HG03196 (cell line): ENCODE results near the gene CD74.
"Not testable (repeated sequence)": the region's sequence is repeated elsewhere in the genome, so short reads cannot be mapped to it uniquely, and the experiment has no call there.

ENCODE experiments used
- ATAC-seq: cut with Tn5 transposase; IDR thresholded peaks from one replicate; pipeline ENCODE4 v1.9.1; 2021; ENCODE audit not compliant: unreplicated experiment

Gene CD74

DNA sequence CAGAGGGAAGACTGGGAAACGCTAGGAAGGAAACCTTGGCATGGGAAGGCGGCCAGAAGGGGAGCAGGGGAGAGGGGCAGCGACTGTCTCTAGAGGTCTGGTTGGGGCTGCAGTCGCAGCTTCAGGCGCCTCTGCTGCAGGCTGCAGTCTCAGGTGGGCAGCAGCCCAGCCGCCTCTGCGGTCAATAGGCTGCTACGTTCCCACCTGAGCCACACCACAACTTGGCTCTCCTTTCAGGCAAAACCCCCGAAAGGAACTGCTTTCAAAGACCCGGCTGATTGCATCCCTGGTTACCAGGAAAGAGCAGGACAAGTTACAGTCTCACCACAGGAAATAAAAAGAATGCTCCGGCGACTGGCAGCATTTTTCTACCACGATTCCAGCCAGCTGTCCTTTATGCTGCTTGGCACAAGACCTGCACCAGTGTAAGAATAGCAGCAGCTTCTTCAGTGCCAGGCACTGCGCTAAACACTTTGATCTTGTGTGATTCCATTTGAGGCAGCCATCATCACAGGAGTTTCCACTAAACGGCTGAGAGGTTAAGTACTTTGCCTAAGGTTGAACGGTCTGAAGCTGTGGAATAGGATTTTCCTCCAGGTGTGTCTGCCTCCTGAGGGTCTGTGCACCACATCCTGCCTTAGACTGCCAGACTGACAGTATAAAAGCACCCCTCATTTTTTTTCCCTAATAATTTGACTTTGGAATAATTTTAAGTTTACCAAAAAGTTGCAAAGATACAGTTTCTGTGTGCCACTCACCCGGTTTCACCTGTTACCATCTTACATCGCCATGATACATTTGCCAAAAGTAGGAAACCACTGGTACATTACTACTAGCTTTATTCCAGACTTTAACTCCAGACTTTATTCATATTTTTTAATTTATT, 29.3 kb upstream of the CD74 start:
- ATAC-seq, result no peak

DNA sequence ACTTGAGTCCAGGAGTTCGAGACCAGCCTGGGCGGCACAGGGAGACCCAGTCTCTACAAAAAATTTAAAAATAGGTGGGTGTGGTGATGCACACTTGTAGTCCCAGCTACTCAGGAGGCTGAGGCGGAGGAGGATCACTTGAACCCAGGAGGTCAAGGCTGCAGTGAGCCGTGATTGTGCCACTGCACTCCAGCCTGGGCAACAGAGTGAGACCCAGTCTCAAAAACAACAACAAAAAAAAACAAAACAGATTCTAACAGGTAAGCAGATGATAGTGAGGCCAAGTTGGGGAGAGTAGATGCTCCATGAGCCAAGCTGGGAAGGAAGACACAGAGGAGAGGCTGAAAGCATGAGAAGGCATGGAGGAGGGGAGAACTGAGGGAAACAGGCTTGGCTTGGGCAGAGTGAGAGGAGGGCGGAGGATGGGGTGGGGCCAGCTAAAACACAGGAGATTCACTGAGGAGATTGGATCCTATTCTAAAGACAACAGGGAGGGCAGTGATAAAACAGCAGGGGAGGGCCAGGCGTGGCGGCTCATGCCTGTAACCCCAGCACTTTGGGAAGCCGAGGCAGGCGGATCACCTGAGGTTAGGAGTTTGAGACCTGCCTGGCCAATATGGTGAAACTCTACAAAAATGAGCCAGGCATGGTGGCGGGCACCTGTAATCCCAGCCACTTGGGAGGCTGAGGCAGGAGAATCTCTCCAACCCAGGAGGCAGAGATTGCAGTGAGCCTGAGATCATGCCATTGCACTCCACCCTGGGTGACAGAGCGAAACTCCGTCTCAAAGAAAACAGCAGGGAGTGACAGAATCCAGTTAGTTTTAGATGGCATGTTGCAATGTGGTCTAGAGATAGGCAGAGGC, 28.5 kb upstream of the CD74 start:
- ATAC-seq, result no peak

DNA sequence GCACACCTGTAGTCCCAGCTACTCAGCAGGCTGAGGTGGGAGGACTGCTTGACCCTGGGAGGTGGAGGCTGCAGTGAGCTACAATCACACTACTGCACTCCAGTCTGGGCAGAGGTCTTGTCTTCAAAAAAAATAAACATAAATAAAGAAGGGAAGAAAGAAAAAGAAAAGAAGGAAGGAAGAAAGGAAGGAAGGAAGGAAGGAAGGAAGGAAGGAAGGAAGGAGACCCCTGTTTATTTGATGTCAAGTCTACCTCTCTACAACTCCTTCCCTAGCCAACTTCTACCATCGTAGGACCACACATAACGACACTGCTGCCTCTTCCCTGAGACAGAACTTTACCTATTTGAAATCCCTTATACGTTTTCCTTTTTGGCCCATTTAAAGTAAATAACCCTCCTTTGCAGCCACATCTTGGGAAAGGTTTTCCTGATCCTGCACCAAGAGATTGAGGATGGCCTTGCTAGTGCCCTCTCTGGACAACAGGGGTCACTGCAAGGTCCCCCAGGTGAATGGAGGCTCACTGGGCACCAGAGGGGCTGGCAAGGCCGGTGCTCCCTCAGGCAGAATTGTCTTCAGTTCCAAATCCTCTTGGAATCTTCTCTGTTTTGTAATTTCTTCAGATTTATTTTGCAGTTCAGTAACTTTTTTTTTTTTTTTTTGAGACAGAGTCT, 26.3 kb upstream of the CD74 start:
- ATAC-seq, result no peak

DNA sequence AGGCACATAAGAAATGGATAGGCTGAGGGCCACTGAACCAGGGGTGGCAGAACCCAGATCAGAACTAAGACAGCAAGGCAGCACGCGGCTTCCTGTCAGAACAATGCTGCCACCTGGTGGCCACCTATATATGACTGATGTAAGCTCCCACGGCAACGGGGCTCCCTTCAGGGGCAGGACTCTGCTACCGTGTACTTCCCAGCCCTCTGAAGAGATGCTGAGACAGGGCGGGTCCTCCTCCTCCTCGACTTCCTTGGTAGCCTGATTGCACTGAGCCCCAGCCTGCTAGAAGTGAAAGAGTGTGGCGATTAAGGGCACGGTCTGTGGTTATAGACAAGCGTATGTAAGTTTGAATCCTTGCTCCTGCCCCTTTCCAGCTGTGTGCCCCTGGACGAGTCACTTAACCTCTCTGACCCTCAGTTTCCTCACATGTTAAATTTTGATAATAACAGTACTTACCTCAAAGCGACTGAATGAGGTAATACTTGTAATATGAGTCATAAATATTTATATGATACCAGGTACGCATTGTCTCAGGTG, 23.5 kb upstream of the CD74 start:
- ATAC-seq, result peak; percentile 88

DNA sequence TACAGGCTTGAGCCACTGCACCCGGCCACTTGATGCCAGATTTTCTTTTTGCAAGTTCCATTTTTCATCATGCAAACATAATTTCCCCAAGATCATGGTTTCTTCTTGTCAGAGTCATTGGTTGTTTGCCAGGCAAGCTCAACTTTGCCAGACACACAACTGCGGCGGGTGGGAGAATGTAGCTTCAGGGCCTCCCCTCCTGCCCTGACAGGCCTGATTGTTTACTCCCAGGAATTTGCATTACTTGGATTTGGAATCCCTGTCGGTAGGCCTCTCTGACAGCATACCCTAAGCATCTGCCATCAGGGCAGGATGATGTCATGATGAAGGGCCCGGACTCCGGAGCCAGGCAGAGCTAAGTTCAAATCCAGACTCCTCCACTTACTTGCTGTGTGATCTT, 21.8 kb upstream of the CD74 start:
- no peak for ATAC-seq

DNA sequence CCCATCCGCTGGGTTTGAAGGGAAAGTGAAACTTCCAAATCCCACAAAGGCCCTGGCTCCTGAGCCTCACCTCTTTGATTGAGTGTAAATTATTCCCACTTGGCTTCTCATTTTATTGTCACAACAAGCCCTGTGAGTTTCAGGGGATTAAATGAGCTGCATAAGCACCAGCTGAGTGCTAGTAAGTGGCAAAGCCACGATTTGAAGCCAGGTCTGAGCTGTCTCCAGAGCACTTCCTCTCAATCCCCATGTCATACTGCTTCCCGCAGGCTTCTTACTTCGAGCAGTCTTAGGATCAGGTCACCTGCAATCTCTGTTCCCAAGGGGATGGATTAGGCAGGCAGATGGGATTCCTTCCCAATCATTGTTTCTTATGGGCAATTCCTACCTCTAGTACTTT, 18.9 kb upstream of the CD74 start:
- ATAC-seq, result no peak

DNA sequence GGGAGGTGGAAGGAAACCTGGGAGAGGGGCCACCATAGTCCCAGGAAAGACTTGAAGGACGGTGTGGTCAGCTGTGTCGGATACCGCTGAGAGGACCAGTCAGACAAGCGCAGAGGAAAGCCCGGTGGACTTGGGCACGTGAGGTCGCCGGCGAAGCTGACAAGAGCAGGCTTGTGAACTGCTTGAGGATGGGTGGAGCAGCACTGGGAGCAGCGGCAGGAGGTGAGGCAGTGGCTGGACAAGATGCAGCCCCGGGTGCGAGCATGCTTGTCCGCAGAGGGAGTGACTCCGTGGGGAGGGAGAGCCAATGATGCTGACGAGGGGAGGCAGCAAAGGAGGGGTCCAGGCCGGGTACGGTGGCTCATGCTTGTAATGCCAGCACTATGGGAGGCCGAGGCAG, 18.3 kb upstream of the CD74 start:
- no peak for ATAC-seq

DNA sequence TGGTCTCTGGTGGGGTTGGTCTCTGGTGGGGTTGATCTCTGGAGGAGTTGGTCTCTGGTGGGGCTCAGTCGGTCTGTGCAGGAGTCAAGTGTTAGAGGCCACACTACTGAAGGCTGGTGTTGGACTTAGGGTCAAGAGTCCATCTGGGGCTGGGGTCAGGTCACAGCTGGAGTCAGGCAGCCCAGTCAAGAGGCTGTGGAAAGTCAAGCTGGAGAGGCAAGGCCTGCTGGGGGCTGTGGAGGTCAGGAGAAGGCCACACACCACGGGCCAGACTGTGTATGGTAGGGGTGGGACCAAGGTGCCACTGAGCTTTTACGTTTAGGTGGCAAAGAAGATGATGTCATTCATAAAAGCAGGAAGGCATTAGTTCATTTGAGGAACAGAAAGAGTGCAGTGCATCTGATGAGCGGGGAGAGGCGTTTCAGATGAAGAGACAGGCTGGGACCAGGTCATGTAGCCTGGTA, 16.7 kb upstream of the CD74 start:
- ATAC-seq, result no peak

DNA sequence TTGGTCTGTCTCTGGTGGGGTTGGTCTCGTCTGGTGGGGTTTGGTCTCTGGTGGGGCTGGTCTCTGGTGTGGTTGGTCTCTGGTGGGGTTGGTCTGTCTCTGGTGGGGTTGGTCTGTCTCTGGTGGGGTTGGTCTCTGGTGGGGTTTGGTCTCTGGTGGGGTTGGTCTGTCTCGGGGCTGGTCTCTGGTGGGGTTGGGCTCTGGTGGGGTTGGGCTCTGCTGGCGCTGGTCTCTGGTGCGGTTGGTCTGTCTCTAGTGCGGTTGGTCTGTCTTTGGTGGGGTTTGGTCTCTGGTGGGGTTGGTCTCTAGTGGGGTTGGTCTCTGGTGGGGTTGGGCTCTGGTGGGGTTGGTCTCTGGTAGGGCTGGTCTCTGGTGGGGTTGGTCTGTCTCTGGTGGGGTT, 16.3 kb upstream of the CD74 start:
- ATAC-seq, result no peak

DNA sequence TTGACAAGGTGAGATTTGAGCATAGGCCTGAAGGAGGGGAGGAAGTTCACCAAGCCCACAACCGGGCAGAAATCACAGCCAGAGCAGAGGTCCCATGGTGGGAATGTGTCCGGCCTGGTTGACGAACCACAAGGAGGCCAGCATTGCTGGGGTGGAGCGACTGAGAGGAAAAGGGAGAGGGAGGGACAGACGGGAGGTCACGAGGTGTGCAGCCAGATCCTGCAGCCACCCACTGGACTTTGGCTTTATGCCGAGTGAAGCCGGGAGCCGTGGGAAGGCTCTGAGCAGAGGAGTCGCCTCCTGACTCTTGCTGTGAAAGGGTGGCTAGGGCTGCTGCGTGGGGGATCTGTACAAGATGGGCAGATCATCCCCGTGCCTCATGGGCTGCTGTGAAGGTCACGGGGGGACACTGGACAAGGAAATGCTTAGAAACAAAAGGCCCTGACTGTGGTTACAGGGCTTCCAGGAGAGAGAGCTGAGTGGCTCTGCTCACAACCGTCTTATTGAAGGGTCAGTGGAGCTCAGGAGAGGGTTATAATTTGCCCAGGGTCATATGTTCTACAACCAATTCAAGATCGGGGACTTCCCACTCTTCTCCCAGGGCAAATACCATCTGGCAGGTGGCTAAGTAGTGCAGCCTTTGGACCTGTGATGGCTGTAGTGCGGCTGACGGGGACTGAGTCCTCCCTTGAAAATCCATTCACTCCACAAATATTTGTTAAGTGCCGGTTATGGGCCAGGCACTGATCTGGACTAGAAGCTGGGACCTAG, 15.6 kb upstream of the CD74 start:
- ATAC-seq, result no peak

DNA sequence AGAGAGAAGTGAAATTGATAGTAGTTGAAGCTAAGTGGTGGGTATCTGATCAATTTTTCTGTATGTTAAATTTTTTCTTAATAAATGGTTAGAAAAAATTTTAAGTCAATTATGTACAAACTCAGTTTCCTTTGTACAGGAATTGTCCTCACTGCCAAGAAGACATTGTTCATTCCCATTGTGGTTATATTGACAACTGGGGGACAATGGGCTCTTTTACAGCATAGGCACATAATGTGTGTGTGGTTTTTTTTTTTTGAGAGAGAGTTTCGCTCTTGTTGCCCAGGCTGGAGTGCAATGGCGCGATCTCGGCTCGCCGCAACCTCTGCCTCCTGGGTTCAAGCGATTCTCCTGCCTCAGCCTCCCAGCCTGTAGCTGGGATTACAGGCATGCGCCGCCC, 13.5 kb upstream of the CD74 start:
- ATAC-seq, result not testable (repeated sequence)

DNA sequence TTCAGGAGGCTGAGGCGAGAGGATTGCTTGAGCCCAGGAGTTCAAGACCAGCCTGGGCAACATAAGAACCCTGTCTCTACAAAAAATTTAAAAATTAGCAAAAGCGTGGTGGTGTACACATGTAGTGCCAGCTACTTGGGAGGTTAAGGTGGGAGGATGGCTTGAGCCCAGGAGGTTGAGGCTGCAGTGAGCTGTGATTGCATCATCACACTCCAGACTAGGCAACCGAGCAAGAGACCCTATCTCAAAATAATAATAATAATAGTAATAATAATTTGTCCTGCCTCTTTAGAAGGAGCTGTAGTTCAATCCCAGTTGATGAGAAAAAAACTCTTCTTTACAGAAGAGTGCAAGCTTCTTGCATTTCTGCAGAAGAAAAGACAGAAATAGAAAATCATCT, 10.0 kb upstream of the CD74 start:
- no peak for ATAC-seq

DNA sequence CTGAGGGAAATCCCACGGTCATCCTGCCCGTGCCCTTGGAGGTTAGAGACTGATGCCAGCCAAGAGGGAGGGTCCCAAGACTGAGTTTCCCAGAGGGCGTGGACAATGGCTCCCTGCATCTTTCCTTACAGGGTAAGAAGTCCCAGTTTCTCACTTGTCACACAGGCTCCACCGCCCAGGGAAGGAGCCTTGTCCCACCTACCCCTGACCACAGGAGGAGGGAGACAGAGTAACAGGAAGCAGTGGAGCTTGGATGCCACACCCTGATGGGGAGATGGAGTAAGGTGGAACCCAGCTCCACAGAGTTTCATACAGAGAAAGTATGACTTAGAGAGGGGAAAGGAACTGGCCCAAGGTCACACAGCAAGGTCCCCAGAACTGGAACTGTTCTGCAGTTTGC, 9.4 kb upstream of the CD74 start:
- no peak for ATAC-seq

DNA sequence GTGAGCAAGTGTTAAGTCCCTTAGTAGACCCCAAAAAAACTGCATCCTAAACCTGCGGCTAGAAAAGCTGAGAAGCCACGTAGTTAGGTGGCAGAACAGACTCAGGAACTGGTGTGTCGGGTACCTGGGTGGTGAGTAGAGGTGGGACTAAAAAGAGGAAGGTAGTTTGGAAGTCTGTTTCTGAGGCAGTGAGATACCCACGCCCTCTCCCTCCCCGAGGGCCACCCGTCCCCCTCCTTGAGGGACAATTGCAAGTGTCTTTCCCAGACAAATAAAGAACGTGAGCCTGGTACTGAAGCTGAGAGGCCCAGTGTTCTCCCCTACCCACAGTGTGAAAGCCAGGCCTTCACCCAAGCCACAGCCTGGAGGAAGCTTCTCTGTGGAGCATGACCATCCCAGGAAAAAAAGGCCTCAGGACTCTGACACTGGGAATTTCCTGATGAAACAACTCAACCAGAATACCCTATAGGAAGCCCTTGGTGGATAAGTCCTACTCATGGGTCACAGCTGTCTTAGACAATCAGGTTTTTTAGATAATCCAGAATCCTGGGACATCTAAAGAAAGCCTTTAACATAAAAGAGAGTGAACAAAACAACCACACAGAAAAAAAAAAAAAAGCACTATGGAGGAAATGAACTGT, 7.0 kb upstream of the CD74 start:
- ATAC-seq, result no peak

DNA sequence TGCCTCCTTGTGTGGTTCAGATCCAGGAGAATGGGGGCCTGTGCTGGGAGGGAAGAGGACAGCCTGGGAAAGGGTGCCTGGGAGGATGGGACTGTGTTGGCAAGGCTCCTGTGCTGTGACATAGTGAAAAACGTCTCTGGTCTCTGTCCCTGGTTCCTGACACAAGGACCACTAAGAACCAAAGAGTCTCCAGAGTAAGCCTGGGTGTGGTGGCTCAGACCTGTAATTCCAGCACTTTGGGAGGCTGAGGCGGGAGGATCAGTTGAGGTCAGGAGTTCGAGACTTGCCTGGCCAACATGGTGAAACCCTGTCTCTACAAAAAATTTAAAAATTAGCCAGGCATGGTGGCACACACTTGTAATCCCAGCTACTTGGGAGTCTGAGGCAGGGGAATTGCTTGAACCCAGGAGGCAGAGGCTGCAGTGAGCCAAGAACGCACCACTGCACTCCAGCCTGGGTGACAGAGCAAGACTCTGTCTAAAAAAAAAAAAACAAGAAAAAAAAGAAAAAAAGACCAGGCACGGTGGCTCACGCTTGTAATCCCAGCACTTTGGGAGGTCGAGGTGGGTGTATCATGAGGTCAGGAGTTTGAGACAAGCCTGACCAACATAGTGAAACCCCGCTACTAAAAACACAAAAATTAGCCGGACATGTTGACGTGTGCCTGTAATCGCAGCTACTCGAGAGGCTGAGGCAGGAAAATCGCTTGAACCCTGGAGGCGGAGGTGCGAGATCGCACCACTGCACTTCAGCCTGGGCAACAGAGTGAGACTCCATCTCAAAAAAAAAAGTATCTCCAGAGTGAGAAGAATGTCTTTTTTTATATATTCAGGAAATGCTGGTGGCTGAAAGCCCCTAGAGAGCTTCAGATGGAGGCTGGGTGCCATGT, 1.4 kb upstream of the CD74 start:
- ATAC-seq, result not testable (repeated sequence)

DNA sequence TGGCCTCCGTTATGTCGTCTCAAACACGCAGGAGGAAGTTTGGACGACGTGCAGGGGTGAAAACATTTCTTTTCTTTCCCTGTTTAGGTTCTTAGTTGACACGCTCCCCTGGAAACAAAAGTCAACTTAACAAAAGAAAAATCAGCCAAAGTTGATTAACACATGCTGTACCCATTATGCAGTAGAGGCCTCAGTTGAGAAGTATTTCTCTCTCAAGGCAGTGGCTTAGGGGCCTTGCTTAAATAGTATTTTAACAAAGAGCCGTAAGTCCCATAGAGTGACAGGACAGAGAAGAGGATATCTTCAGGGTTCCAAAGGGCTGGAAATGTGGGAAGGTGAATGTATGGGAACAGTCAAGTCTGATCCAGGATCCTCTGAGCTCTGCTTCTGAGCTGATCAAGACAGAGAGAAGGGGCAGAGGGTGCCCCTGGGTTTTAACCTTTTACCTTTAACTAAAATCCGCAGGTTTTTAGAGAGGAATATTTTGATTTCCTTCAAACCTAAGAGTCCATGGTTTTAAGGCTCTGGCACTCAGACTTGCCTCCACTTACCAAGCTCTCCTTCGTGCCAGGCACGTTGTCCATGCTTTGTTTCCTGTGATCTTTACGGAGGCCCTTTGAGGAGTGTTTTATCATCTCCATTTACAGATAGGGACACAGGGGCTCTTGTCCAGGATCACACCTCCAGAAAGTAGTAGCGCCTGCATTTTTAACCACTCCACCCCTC, 629 bp upstream of the CD74 start:
- no peak for ATAC-seq

DNA sequence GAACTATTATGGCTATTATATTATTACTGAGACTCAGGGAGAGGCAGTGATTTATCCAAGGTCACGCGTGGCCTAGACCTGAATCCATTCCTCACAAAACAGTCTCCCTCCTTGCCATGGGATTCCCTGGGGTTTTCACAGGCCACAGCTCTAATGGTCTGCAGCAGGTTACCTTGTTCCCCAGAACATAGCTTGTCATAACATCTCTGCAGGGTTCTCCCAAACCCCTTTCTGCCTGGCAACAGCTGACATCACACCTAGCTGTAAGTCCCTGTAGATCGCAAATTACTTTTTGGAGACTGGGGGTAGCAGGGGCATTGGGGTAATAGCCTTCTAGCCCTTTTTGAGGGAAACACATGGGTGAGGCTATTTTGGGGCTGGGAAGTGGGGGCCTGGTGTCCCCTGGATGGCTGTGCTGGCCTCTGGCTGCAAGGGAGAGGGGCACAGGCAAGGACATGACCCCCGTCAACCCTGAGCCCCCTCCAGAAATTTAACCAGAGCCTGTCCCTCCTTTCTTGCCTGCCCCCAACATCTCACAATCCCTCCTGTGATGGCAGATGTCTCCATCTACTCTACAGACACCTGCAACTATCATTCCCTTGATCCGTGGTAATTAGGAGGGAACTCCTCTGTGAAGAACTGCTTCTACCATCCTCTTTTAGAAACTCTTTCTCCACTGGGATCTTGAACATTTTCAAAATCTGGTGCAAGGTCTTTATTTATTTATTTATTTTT, 1.3 kb downstream of the CD74 start:
- peak; percentile 25 for ATAC-seq
